ENCODE measurements around the gene LDB3.

LDB3 gene

GRCh38 chr10:86678999-86679792 lies 10.9 kb downstream of the LDB3 start:
- Histone ChIP-seq H3K4me1 (ENCODE audit: insufficient read depth, low read length) (no peaks in the 10 kb centered on the region; the same call in 1 of the 2 replicates), H3K9me3 (ENCODE audit: control insufficient read depth, insufficient read depth, low read length) (no peaks in the 10 kb centered on the region), H3K9ac (ENCODE audit: low read depth, low read length) (no peak overlapping the region), H3K36me3 (ENCODE audit: insufficient read depth, low read length) (no peaks in the 10 kb centered on the region)

- Histone ChIP-seq H3K9me3 (ENCODE audit: control insufficient read depth, insufficient read depth, low read length) (no peaks in the 10 kb centered on the region), H3K4me1 (ENCODE audit: insufficient read depth, low read length) (peaks cover 13% of the 10 kb centered on the region), H3K9ac (ENCODE audit: low read depth, low read length) (no peak overlapping the region), H3K36me3 (ENCODE audit: insufficient read depth, low read length) (no peaks in the 10 kb centered on the region)
Measured at GRCh38 chr10:86681047-86681446, 12.7 kb downstream of the LDB3 start.

- Histone ChIP-seq H3K9ac (ENCODE audit: low read depth, low read length) (no peak overlapping the region), H3K36me3 (ENCODE audit: insufficient read depth, low read length) (no peaks in the 10 kb centered on the region), H3K4me1 (ENCODE audit: insufficient read depth, low read length) (peaks cover 13% of the 10 kb centered on the region), H3K9me3 (ENCODE audit: control insufficient read depth, insufficient read depth, low read length) (no peaks in the 10 kb centered on the region)
Measured at GRCh38 chr10:86681722-86682386, 13.5 kb downstream of the LDB3 start.

- no peaks in the 10 kb centered on the region for H3K9me3 ChIP-seq (ENCODE audit: control insufficient read depth, insufficient read depth, low read length)
- no peak overlapping the region for H3K9ac ChIP-seq (ENCODE audit: low read depth, low read length)
- H3K36me3 ChIP-seq (ENCODE audit: insufficient read depth, low read length): no peaks in the 10 kb centered on the region
- peaks cover 17% of the 10 kb centered on the region for H3K4me1 ChIP-seq (ENCODE audit: insufficient read depth, low read length)
Measured at GRCh38 chr10:86682675-86683074, 14.4 kb downstream of the LDB3 start.

GRCh38 chr10:86684331-86685097 lies 16.2 kb downstream of the LDB3 start:
- H3K4me1 ChIP-seq (ENCODE audit: insufficient read depth, low read length): peaks cover 28% of the 10 kb centered on the region
- H3K9ac ChIP-seq (ENCODE audit: low read depth, low read length): no peak overlapping the region
- H3K9me3 ChIP-seq (ENCODE audit: control insufficient read depth, insufficient read depth, low read length): no peaks in the 10 kb centered on the region
- H3K36me3 ChIP-seq (ENCODE audit: insufficient read depth, low read length): no peaks in the 10 kb centered on the region

GRCh38 chr10:86685416-86685815 lies 17.1 kb downstream of the LDB3 start:
- Histone ChIP-seq H3K9ac (ENCODE audit: low read depth, low read length) (no peak overlapping the region), H3K36me3 (ENCODE audit: insufficient read depth, low read length) (no peaks in the 10 kb centered on the region), H3K4me1 (ENCODE audit: insufficient read depth, low read length) (peaks cover 28% of the 10 kb centered on the region), H3K9me3 (ENCODE audit: control insufficient read depth, insufficient read depth, low read length) (no peaks in the 10 kb centered on the region)

- Histone ChIP-seq H3K9ac (ENCODE audit: low read depth, low read length) (no peak overlapping the region), H3K36me3 (ENCODE audit: insufficient read depth, low read length) (no peaks in the 10 kb centered on the region), H3K9me3 (ENCODE audit: control insufficient read depth, insufficient read depth, low read length) (no peaks in the 10 kb centered on the region), H3K4me1 (ENCODE audit: insufficient read depth, low read length) (peaks cover 28% of the 10 kb centered on the region)
Measured at GRCh38 chr10:86685893-86686632, 17.8 kb downstream of the LDB3 start.

- Histone ChIP-seq H3K36me3 (ENCODE audit: insufficient read depth, low read length) (no peaks in the 10 kb centered on the region), H3K4me1 (ENCODE audit: insufficient read depth, low read length) (peaks cover 28% of the 10 kb centered on the region), H3K9me3 (ENCODE audit: control insufficient read depth, insufficient read depth, low read length) (no peaks in the 10 kb centered on the region), H3K9ac (ENCODE audit: low read depth, low read length) (no peak overlapping the region)
Measured at GRCh38 chr10:86686972-86687371, 18.7 kb downstream of the LDB3 start.

GRCh38 chr10:86687750-86688149 lies 19.4 kb downstream of the LDB3 start:
- Histone ChIP-seq H3K36me3 (ENCODE audit: insufficient read depth, low read length) (no peaks in the 10 kb centered on the region), H3K9me3 (ENCODE audit: control insufficient read depth, insufficient read depth, low read length) (no peaks in the 10 kb centered on the region), H3K4me1 (ENCODE audit: insufficient read depth, low read length) (peaks cover 28% of the 10 kb centered on the region), H3K9ac (ENCODE audit: low read depth, low read length) (no peak overlapping the region)

- H3K9ac ChIP-seq (ENCODE audit: low read depth, low read length): no peak overlapping the region
- no peaks in the 10 kb centered on the region for H3K9me3 ChIP-seq (ENCODE audit: control insufficient read depth, insufficient read depth, low read length)
- H3K36me3 ChIP-seq (ENCODE audit: insufficient read depth, low read length): no peaks in the 10 kb centered on the region
- H3K4me1 ChIP-seq (ENCODE audit: insufficient read depth, low read length): peaks cover 31% of the 10 kb centered on the region
Measured at GRCh38 chr10:86688398-86688921, 20.1 kb downstream of the LDB3 start.

GRCh38 chr10:86689146-86689545 lies 20.8 kb downstream of the LDB3 start:
- Histone ChIP-seq H3K9me3 (ENCODE audit: control insufficient read depth, insufficient read depth, low read length) (no peaks in the 10 kb centered on the region), H3K36me3 (ENCODE audit: insufficient read depth, low read length) (no peaks in the 10 kb centered on the region), H3K4me1 (ENCODE audit: insufficient read depth, low read length) (peaks cover 36% of the 10 kb centered on the region), H3K9ac (ENCODE audit: low read depth, low read length) (no peak overlapping the region)

GRCh38 chr10:86690231-86690630 lies 21.9 kb downstream of the LDB3 start:
- Histone ChIP-seq H3K4me1 (ENCODE audit: insufficient read depth, low read length) (peaks cover 30% of the 10 kb centered on the region), H3K9ac (ENCODE audit: low read depth, low read length) (no peak overlapping the region), H3K9me3 (ENCODE audit: control insufficient read depth, insufficient read depth, low read length) (no peaks in the 10 kb centered on the region), H3K36me3 (ENCODE audit: insufficient read depth, low read length) (no peaks in the 10 kb centered on the region)

- H3K9me3 ChIP-seq (ENCODE audit: control insufficient read depth, insufficient read depth, low read length): no peaks in the 10 kb centered on the region
- H3K4me1 ChIP-seq (ENCODE audit: insufficient read depth, low read length): peaks cover 25% of the 10 kb centered on the region
- no peak overlapping the region for H3K9ac ChIP-seq (ENCODE audit: low read depth, low read length)
- H3K36me3 ChIP-seq (ENCODE audit: insufficient read depth, low read length): no peaks in the 10 kb centered on the region
Measured at GRCh38 chr10:86690657-86691084, 22.4 kb downstream of the LDB3 start.
